GM04503 (cell line): ENCODE results near the gene PRIMA1.

Experiments used
- DNase-seq: peaks from one replicate; pipeline ENCODE4 v3.0.0-alpha.2; 2012; ENCODE audit warnings: low read depth

The PRIMA1 gene

DNA sequence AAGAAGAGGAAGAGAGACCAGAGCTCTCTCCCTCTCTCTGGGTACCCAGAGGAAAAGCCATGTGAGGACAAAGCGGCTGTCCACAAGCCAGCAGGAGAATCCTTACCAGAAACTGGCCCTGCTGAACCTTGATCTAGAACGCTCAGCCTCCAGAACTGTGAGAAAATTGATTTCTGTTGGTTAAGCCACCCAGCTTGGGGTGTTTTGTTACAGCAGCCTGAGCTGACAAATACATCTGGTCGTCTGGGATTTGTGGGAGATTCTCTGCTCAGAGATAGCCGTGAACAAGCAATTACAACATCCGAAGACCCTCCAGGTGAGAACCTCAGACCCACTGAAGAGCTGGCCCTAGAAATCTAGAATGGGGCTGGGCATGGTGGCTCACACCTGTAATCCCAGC, 6.5 kb upstream of the PRIMA1 start:
- no peak for DNase-seq

DNA sequence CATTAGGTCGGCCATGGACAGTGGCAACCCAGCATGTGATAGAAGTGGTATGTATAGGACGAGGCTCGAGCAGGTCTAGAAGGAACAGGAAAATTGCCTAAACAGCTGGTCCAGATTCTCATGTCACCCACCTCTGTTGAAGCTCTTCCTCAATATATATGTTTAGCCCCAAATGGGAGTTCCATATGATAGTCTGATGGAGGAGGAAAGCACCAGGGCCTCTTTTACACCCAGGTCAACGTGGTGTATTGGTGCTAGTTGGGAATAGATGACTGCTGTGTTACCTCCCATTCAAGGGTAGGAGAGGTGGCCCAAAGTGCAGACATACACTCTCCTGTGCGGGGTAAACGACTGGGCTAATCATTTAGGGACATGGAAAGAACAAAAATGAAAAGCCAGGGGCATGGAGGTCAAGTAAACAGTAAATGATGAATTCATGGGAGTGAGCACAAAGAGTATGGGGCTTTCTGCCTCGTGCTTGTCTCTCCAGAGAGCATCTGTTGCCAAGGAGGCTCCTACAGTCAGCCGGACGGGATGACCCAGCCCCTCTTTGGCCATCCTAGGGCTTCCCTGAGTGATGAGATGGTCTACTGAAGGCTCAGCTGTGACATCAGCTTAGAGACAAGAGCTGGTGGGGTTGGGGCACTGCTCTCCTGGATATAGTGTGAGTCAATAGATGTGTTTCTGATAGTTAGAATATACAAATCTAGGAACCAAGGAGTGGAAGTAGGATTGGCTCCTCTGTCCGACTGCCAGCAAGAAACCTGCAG, 5.5 kb upstream of the PRIMA1 start:
- no peak for DNase-seq

DNA sequence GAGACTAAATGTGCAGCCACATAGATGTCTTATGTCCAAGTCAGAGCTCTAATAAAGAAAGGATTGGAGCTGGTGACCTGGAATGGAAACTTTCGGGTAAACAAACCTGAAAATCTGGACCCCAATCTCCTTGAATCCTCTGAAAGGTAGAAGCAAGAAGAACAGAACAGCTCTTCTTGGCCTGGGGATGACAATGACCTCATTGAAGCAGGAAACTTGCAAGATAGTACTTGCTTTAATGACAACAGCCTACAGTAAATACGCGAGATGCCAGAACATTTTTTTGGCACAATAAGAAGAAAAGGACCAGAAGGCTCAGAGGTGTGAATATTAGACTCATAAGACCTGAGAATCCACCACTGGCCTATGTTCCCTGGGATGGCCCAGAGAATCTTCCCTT, 4.1 kb upstream of the PRIMA1 start:
- no peak for DNase-seq

DNA sequence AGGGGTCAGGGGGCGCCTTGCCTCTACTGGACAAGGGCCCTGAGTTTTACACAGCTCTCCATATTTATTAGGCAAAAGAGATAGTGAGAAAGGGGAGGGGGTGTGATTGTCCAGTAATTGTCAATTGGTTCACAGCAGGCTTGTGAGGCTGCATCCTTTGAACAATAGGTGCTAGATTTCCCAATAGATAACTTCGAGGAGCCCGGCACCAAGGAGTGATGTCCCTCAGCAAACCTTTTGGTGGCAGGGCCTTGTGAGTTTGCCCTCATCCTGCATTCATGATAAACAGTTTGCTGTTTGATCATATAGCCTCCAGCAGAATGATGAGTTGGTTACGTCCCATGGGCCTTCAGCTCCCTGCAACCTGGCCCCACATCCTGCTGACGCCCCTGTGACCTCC, 2.7 kb upstream of the PRIMA1 start:
- no peak for DNase-seq

DNA sequence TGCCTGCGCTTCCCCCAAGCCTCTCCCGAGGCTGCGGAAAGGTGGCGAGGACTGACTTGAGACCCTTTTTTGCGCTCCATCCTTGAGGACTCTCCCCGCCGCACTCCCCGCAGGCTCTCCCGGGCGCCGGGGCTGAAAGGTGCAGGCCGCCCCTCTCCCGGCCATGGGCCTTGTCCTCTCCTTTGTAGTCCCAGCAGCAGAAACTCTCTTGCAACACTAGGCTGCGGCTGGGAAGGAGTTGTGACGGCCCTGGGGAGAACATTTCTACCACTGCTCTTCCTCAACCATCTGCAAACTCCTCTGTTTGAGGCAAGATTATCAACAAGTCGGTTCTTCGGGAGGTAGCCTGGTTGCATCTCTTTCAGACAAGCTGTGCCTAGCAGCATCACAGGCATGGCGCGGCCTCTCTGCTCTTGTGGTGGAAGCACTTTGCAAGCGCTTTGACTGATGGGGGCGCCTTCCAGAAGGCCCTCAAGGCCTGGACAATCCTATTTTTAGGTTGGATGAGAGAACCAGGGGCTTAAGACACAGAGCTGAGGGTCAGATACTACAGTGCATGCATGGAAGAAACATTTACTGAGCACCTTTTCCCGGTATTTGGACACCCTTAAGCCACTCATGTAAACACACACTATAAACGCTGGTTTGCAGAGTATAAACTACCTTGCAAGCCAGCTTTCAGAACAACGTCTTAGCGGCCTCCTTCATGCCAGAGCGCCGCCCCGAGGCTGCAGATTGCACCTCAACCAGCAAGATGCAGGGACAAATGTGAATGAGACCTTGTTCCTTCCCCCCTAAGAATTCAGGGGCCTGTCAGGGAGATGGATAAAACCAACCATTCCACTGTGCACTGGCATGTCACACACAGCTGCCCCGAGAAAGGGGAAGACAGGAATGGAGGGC, 1.2 kb upstream of the PRIMA1 start:
- DNase-seq, result no peak

DNA sequence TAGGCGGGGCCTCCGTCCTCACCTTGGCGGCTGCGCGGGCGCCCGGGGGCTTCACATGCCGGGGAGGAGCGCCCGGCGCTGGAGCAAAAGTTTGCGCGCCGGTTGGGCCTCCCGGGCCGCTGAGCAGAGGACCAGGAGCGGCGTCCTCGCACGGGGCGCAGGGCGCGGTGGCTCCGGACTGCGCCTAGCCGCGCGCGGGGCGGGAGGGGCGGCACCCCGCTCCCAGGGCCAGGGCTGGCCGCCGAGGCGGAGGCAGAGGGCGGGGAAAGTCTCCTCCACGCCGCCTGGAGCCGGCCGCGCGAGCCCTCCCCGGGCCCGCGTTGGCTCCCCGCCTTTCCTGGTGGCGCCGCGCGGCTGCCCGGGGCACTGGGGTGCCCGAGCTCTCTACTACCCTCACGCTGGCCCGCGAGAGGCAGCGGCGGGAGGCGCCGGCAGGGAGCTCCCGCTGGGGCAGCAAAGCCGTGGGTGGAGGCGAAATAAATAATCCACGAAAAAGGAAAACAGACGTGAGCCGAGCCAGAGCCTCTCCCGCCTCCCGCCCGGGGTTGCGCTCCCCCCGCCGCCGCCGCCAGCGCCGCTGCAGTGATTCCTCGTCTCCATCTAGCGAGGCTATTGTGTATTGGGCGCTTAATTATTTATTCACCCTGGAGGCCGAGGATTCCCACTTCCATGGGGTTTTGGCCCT, 400 bp upstream of the PRIMA1 start:
- DNase-seq, result no peak

DNA sequence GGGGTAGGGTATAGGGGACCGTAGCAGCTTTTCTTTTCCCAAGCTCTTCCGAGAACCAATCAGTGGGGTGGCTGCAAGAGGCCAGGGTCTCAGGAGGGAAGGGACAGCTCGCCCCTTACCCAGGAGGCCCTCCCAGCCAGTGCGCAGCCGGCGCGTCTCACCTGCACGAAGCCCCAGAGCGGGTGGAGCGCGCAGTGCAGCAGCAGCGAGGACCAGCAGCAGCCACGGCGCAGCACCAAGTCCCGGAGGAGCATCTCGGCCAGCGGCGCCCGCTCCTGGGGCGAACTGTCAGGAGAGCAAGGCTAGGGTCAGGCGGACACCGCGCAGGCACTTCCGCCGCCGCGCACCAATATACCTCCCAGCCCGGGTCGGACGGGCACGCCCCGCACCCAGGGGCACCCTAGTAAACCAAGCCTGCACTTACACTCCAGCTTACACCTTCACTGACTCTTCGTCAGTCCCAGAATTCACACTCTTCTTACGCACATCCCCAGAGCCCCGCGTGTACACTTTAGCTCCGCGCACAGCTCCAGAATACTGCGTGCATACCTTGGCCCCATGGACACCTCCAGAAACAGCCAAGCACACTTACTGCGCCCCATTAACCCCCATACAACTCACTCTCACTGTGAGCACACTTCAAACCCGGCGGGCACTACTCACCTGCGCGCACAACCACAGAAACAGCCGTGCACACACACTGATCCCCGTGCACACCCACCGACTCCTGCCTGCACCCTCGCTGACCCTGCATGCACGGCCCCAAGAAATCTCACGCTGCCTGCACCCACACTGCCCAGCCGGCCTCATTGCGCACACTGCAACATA, 606 bp downstream of the PRIMA1 start:
- DNase-seq, result no peak

DNA sequence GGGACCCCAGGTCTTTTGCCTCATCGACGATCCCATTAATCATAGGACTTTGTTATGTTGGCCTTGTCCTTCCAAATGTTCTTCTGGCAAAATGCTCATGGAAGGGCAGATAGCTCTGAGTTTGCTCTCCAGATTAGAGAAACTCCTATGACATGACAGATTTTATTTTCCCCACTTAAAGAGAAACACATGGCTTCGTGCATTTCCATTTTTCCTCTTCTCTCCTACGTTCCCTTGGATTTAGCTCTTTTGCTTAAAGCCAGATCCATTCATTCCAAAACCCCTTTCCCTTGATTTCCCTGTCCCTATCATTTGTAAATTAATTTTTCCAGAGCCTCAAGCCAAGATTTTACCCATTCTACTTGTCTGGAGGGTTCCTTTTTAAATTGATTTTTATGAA, 2.9 kb downstream of the PRIMA1 start:
- DNase-seq, result no peak

DNA sequence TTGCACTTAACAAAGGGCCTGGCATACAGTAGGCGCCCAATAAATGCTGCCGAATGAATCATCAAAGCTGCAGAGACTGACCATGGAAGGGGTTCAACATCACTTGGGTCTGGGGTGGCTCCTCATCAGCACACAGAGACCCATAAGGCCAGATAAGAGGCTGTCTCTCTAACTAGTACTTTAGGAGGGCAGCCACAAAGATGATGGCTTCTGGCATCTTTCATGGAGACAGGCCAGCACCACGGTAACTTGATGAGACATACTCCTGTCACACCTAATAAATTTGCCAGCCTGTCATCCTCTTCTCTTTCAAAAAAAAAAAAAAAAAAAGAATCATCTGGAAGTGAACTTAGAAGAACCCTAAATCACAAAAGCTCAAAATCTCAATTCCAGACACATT, 3.4 kb downstream of the PRIMA1 start:
- no peak for DNase-seq

DNA sequence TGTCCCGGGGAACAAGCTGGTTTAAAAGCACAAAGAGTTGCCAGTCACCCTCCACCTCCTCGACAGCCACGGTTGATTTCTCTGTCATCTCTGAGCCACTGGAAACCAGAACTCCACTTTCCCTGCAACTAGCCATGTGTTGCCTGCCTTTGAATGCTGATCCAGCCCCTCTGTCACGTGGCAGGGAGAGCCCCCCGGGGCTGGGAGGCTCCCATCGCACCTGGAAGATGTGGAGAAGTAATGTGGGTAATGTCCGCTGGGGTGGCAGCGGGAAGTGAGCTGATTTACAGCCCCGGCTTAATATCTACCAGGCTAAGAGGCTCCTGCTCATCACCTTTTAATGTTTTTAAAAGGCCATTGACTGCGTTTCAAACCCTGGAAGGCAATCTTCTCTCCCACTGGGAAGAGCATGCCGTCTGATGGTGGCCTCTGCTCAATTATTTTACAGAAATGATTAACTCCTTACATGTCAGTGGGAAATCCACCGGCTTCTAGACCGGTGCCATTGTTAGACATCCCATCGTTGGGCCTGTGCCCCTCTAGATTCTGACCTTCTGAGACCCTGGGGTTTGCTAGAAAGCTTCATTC, 7.4 kb downstream of the PRIMA1 start:
- no peak for DNase-seq

DNA sequence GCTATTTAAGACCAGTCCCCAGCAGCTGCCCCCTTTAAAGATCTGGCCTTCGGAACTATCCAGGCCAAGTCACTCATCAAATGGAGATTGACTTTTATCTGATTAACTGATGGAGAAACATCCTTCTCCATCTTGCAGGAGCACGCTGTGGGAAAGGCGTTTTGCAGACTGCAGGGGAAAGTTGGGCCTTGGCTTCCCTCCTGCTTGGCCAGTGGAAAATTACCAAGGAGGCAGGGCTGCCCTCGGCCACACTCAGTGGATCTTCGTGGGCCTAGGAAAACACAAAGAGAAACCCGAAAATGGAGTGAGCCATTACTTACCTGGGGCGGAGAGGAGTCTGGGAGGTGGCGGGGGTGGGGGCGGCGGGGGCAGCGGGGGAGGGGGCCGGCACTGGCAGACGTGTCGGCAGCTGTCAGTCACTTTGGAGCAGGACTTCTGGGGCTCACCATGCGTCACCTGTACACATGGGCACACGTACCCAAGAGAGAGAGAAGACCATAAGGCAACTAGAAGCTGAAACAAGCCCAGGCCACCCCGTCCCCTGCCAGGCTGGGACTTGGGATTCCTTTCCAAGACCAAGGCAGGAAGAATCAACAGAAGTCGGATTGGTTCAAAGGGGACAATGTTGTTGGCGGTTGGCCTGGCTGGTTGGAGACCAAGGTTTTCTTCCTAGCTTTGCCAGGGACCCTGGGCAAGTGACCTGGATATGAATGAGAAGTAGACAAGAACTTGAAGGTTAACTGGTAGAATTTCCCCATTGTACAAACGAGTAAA, 9.2 kb downstream of the PRIMA1 start:
- no peak for DNase-seq

DNA sequence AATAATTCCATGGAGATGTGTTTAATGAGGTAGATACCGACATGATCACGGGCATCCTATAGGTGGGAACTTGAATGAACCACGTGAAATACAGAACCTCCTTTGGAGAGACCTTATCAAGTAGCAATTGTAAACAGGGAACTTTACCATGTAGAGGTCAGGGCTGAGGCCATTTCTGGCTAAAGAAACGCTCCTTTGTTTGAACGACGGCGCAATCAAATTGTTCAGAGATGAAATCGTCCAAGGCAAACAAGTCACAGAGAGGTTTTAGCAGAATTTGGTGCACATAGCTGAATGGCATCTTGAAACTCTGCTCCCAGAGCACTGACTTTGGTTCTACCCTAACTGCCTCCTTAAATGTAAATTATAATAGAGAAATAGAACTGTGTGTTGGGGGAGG, 9.8 kb downstream of the PRIMA1 start:
- no peak for DNase-seq

DNA sequence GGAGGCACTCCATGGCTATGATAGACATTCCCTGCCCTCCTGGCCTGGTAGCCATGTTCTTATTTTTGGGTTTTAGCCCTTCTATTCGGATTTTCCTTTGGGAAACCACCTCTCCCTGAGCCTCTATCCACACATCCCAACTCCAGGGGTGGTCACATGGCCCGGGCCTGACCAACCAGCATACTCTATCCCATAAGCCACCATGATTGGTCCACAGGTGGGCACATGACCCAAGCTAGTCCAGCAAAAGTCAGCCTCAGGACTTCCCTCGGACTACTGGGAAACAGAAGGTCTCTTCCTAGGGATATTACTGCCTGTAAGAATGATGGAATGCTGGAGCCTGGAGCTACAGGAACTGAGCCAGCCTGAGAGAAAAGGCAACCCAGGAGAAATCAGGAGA, 12.5 kb downstream of the PRIMA1 start:
- DNase-seq, result no peak

DNA sequence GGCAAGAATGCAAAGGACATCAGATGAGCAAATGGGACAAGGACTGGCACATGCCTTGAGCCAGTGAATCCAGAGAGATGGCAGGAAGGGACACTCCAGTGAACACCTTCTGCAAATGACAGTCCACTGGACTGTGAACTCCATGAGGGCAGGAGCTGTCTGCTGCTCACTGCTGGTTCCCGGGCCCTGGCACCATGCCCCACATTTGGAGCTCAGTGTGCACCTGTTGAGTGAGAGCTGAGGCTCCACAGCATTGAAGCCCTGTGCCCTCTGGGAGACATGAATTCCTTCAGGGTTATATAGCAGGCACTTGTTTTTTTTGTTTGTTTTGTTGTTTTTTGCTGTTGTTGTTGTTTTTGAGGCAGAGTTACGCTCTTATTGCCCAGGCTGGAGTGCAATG, 13.1 kb downstream of the PRIMA1 start:
- no peak for DNase-seq

DNA sequence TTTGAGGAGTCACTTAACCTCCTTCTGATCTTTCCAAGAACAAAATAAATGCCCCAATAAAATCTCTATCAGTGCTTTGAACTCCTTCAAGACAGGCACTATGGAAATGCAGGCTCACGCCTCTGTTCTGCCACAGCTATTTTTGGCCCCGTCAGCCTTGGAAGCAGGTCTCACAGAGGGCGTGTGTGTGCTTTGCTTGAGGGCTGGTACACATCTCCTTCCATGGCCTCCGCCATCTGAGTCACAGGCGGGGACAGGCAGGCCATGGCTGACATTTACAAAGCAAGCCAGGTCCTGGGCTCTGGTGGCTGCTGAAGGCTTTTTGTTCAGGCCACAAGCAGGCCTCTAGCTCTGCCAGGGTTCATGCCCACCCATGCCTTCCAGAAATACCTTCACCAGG, 16.0 kb downstream of the PRIMA1 start:
- no peak for DNase-seq

DNA sequence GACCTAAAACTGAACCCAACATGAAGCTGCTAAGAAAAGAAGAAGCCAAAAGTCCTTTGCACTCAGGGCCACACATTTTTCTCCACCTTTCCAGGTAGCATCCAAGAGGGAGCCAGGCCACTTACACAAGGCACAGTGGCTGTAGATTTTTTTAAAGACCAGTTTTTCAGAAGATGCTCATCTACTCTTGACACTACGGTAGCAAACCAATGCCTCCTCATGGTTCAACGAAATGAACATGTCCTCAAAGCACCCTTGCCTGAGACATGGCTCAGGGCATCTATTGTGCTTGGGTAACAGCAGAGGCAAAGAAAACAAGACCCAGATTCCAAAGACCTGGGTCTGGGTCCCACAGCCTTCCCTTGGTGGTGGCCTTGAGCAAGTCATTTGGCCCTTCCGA, 22.3 kb downstream of the PRIMA1 start:
- no peak for DNase-seq

DNA sequence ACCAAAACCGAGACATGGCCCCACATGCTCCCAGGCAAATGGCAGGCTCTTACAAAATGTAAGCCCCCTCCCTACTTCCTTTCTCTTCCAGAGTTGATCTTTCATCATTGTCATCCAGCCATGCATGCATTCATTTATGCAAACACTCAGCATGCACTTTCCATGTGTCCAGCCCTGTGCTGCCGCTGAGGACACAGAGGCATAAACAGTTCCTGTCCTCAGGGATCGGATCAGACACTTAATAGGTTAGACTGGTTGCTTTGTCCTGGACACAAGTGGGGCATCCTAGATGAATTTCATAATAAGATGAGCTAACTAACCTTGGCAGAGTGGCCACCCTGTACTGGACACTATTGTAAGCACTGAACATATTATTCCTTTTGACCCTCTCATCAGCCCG, 23.1 kb downstream of the PRIMA1 start:
- no peak for DNase-seq

DNA sequence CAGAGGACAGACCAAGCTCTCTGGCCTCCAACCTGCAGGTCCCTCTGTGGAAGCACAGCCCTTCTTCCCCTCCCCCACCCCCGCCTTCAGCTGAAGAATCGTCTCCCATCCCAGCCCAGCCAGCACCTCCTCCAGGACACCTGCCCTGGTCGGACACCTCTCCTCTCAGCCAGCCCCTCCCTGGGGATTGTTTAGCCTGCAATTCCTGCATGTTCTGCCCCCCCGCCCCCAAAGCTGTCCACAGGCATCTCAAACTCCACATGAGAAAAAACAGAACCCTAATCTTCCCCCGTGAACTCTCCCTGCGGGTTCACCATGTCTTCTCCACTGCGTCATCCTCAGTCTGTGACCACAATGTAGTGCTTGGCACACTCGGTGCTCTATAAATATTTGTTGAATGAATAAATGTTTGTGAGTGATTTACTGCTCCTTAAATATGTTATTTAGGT, 24.1 kb downstream of the PRIMA1 start:
- no peak for DNase-seq

DNA sequence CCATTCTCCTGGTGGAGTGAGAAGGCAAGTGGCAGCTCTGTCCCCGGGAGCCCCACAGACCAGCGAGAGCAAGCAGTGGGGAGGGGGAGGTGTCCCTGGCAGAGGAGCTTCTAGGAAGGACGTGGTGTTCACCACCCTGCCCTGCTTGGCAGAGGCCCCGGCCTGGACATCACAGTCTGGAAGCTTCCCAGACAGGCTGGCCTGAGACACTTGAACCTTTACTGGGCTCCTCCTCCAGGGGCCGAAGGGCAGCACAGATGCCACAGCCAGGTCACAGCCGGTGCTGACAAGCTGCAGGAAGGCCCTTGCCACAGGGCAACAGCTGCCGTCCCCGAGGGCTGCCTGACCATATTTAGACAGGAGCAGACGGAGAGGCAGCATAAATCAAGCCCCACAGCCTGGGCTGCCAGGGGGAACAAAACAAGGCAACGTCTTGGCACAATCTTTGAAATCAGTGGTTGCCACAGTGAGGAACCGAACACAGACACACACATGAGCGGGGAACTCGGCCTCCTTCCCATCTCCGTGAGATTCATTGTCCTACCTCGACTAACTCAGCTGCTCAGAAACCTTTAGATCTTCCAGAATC, 28.5 kb downstream of the PRIMA1 start:
- DNase-seq, result no peak

DNA sequence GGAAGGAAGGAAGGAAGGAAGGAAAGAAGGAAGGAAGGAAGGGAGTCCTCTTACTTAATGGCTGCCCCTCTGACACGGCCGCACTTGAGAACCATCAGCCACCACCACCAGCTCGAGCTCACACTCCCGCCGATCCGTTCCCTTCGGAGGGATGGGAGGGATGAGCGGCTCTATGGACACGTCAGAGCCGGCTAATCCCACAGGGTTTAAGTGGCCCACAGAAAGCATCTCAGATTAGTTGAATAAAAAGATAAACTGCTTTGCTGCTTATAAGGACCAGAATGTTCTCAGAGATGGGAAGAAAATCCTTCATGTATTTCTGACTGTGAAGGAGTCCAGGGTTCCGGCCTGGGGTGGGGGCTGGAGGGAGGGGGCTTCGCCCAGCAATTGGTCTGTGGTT, 31.1 kb downstream of the PRIMA1 start:
- DNase-seq, result no peak
